Measurements from ENCODE around the gene NXPE4.
"Not testable (repeated sequence)": the region's sequence is repeated elsewhere in the genome, so short reads cannot be mapped to it uniquely, and the experiment has no call there.

The NXPE4 gene

DNA sequence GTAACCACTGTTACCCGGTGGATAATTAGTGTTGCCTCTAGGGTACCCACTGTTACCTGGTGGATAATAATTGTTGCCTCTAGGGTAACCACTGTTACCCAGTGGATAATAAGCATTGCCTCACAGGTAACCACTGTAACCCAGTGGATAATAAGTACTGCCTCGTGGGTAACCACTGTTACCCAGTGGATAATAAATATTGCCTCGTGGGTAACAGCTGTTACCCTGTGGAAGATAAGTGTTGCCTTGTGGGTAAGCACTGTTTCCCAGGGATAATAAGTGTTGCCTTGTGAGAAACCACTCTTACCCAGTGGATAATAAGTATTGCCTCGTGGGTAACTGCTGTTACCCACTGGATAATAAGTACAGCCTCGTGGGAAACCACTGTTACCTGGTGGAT is 9.3 kb upstream of the NXPE4 start:
- no peak for DNase-seq (ENCODE audit: low spot score in 2 of 2)
- Histone ChIP-seq H3K36me3 (replicated peaks) (no peaks in the 10 kb centered on the region), H3K4me3 (no peak overlapping the region), H3K27me3 (ENCODE audit: low read depth) (no peaks in the 10 kb centered on the region), H3K4me1 (no peaks in the 10 kb centered on the region), H3K9me3 (no peaks in the 10 kb centered on the region)
- in situ Hi-C loops (cut with MboI; ENCODE audit: low sequenced_read_pairs) = no loop called here

DNA sequence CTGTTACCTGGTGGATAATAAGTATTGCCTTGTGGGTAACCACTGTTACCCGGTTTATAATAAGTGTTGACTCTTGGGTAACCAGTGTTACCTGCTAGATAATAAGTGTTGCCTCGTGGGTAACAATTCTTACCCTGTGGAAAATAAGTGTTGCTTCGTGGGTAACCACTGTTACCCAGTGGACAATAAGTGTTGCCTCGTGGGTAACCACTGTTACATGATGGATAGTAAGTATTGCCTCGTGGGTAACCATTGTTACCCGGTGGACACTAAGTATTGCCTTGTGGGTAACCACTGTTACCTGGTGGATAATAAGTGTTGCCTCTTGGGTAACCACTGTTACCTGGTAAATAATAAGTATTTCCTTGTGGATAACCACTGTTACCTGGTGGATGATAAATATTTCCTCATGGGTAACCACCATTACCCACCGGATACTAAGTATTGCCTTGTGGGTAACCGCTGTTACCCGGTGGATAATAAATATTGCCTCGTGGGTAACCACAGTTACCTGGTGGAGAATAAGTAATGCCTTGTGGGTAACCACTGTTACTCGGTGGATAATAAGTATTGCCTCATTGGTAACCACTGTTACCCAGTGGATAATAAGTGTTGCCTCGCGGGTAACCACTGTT is 8.7 kb upstream of the NXPE4 start:
- no peak for DNase-seq (ENCODE audit: low spot score in 2 of 2)
- Histone ChIP-seq H3K9me3 (no peaks in the 10 kb centered on the region), H3K27me3 (ENCODE audit: low read depth) (no peaks in the 10 kb centered on the region), H3K4me1 (no peaks in the 10 kb centered on the region), H3K4me3 (no peak overlapping the region), H3K36me3 (replicated peaks) (no peaks in the 10 kb centered on the region)
- in situ Hi-C loops (cut with MboI; ENCODE audit: low sequenced_read_pairs) = no loop called here

DNA sequence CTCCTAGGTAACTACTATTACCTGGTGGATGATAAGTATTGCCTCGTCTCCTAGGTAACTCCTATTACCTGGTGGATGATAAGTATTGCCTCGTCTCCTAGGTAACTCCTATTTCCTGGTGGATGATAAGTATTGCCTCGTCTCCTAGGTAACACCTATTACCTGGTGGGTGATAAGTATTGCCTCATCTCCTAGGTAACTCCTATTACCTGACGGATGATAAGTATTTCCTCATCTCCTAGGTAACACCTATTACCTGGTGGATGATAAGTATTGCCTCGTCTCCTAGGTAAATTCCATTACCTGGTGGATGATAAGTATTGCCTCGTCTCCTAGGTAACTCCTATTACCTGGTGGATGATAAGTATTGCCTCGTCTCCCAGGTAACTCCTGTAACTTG is 7.6 kb upstream of the NXPE4 start:
- in situ Hi-C loops (cut with MboI; ENCODE audit: low sequenced_read_pairs); H3K4me3 ChIP-seq; H3K9me3 ChIP-seq; H3K36me3 ChIP-seq (replicated peaks); H3K27me3 ChIP-seq (ENCODE audit: low read depth); H3K4me1 ChIP-seq; DNase-seq (ENCODE audit: low spot score in 2 of 2): not testable (repeated sequence)

DNA sequence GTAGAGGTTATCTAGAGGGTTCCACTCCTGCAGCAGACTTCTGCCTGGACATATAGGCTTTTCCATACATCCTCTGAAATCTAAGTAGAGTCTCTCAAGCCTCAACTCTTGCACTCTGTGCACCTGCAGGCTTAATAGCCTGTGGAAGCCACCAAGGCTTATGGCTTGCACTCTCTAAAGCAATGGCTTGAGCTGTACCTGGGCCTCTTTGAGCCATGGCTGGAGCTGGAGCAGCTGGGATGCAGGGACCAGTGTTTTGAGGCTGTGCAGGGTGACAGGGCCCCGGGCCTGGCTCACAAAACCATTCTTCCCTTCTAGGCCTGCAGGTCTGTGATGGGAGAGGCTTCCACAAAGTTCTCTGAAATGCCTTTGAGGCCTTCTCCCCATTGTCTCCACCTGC is 2.9 kb upstream of the NXPE4 start:
- no peak for DNase-seq (ENCODE audit: low spot score in 2 of 2)
- no peaks in the 10 kb centered on the region for H3K27me3 ChIP-seq (ENCODE audit: low read depth)
- no peak overlapping the region for H3K4me3 ChIP-seq
- no peaks in the 10 kb centered on the region for H3K4me1 ChIP-seq
- H3K9me3 ChIP-seq = no peaks in the 10 kb centered on the region
- no peaks in the 10 kb centered on the region for H3K36me3 ChIP-seq (replicated peaks)
- in situ Hi-C loops (cut with MboI; ENCODE audit: low sequenced_read_pairs) = no loop called here

DNA sequence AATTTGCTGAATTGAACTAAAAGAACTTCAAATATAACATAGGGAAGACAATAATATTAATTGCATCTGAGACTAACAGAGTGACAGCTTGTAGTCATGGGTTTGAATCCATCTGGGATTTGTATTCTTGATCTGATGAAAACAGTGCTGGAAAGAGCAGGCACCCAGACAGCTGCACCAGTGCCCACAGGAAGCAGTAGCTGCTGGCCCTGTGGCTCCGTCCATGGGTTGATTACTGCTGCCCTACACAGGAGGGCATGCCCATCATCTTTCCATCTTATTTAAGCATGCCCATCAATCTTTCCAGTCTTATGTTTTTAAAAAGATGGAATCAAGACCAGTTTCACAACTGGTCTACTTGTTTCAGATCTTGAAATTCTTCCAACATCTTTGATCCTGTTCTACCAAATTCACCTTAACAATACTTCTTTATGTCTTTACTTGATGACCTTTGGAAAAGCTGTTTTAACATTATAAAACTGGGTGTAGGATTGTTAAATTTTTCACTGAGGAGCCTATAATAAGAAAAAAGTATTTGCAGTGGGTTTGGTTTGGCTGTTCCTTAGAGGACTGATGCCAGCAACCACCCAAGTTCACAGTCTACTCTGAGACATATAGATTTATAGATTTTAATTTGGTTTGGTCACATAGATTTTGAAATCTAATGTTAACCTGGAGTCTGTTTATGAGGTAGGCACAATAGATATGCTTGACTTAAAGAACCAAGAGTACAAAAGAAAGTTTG is 761 bp upstream of the NXPE4 start:
- DNase-seq (ENCODE audit: low spot score in 2 of 2) = no peak
- Histone ChIP-seq H3K9me3 (no peaks in the 10 kb centered on the region), H3K27me3 (ENCODE audit: low read depth) (no peaks in the 10 kb centered on the region), H3K4me1 (no peaks in the 10 kb centered on the region), H3K36me3 (replicated peaks) (no peaks in the 10 kb centered on the region), H3K4me3 (no peak overlapping the region)
- in situ Hi-C loops (cut with MboI; ENCODE audit: low sequenced_read_pairs) = no loop called here

DNA sequence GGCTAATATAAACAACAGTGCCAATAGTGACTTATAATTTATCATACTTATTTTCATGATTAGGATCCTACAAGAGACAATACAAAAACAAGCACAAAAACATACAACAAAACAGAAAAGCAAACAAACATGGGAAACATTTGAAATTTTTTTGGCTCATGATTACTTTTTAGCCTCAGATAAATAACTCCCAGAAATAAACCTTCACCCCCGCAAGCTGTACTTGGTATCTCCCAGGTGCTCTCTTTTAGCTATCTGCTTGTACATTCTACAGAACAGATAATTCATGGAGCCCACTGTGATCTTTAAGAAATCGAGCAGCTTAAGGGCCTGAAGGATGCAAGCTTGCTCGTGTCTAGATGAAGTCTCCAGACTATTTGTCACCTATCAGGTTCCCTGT is 883 bp downstream of the NXPE4 start:
- DNase-seq (ENCODE audit: low spot score in 2 of 2) = no peak
- no peaks in the 10 kb centered on the region for H3K4me1 ChIP-seq
- no peaks in the 10 kb centered on the region for H3K27me3 ChIP-seq (ENCODE audit: low read depth)
- no peaks in the 10 kb centered on the region for H3K36me3 ChIP-seq (replicated peaks)
- in situ Hi-C loops (cut with MboI; ENCODE audit: low sequenced_read_pairs) = no loop called here
- no peaks in the 10 kb centered on the region for H3K9me3 ChIP-seq
- H3K4me3 ChIP-seq = no peak overlapping the region

DNA sequence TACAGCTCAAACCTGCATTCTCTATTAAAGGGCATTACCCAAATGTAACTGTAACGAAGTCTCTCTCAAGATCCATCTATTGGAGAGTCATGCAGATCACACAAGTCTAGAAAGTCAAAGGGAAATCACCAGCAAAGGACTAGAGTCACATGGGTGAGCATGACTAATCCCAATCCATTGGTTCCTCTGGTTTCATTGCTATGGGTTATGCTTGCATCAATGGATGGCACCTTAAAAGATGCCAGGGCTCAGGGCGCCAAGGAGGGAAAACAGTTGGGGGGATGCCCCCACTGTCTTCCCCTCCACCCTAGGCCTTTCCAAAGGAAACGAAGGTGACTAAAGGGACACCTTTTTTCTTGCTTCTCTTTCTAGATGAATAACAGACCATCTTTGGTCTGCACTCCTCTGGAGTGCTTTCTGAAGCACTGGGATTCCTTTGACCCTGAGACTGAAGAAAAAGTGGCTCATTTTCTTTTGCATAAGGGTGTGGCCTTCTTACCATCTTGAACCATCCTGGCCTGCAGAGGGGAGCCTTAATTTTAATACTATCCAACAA is 8.1 kb downstream of the NXPE4 start:
- H3K36me3 ChIP-seq (replicated peaks) = no peaks in the 10 kb centered on the region
- H3K4me3 ChIP-seq = no peak overlapping the region
- in situ Hi-C loops (cut with MboI; ENCODE audit: low sequenced_read_pairs) = no loop called here
- no peaks in the 10 kb centered on the region for H3K9me3 ChIP-seq
- H3K4me1 ChIP-seq = no peaks in the 10 kb centered on the region
- no peaks in the 10 kb centered on the region for H3K27me3 ChIP-seq (ENCODE audit: low read depth)
- no peak for DNase-seq (ENCODE audit: low spot score in 2 of 2)

DNA sequence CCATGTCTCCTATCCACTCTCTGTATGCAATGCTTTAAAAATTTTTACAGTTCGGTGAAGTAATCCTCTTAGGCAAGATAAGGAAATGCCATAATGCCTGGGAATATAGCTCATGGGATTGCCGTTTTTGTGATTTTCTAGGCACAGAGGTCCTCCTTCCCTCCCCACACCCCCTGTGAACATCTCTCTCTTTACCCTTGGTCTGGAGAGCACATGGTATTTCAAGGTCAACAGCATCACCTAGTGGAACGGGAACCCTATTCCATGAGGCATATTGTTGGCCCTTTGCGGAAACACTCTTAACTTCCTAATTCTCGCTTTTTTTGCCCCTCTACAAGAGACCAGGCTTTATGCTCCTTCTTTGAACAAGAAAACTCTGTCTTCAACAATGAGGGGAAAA is 8.8 kb downstream of the NXPE4 start:
- no peaks in the 10 kb centered on the region for H3K36me3 ChIP-seq (replicated peaks)
- H3K4me3 ChIP-seq = no peak overlapping the region
- DNase-seq (ENCODE audit: low spot score in 2 of 2) = no peak
- H3K27me3 ChIP-seq (ENCODE audit: low read depth) = no peaks in the 10 kb centered on the region
- in situ Hi-C loops (cut with MboI; ENCODE audit: low sequenced_read_pairs) = no loop called here
- no peaks in the 10 kb centered on the region for H3K4me1 ChIP-seq
- H3K9me3 ChIP-seq = no peaks in the 10 kb centered on the region

DNA sequence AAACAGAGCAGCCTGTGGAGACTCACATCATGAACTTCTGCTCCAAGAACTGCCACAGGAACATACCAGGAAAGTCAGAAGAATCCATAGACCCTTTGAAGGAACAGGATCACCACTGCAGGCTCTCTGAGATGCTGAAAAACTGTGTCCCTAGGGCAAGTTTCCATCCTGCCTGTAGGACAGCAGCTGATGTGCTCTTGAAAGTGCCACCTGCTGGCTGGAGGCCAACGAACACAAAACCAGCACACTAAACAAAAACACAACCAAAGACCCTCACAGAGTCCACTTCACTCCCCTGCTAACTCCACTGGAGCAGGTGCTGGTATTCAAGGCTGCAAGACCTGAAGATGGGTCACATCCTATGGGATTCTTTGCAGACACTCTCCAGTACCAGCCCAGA is 23.9 kb downstream of the NXPE4 start:
- in situ Hi-C loops (cut with MboI; ENCODE audit: low sequenced_read_pairs) = no loop called here
- H3K9me3 ChIP-seq = no peaks in the 10 kb centered on the region
- no peaks in the 10 kb centered on the region for H3K4me1 ChIP-seq
- no peak overlapping the region for H3K4me3 ChIP-seq
- no peaks in the 10 kb centered on the region for H3K27me3 ChIP-seq (ENCODE audit: low read depth)
- H3K36me3 ChIP-seq (replicated peaks) = no peaks in the 10 kb centered on the region
- no peak for DNase-seq (ENCODE audit: low spot score in 2 of 2)

DNA sequence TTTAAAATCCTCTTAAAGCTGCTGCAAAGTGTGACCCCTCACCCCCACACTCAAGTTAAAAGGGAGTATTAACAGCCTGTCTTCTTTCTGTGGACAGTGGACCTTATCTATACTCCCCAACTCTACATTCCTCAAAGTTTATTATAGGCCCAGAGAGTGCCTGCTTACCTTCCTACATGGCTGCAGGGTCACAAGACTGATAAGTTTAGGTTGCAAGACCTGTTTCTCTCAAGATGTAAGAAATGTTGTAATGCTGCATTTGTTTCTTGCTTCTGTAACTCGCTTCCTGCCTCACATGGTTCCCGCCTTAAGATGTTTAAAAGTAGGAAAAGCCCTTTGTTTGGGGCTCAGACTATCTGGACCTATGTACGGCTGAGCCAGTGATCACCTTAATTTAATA is 25.8 kb downstream of the NXPE4 start:
- Histone ChIP-seq H3K36me3 (replicated peaks) (no peaks in the 10 kb centered on the region), H3K9me3 (no peaks in the 10 kb centered on the region), H3K4me1 (no peaks in the 10 kb centered on the region), H3K4me3 (no peak overlapping the region), H3K27me3 (ENCODE audit: low read depth) (no peaks in the 10 kb centered on the region)
- no peak for DNase-seq (ENCODE audit: low spot score in 2 of 2)
- in situ Hi-C loops (cut with MboI; ENCODE audit: low sequenced_read_pairs) = no loop called here

DNA sequence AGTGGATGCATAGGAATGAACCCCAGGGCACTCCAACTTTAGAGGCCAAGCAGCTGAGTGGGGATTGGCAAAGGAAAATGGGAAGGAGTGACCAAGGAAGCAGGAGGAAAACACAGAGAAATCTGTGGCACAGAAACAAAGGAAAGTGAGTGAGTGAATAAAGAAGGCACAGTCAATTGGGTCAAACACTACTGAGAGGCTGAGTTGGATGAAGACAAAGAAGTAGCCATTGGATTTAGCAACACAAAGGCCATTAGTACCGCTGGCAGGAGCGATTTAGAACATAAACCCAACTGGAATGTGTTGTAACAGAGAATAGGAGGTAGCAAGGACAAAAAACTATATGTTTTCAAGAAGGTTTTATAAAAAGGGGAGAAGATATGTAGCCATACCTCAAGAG is 29.3 kb downstream of the NXPE4 start:
- no peaks in the 10 kb centered on the region for H3K4me1 ChIP-seq
- H3K4me3 ChIP-seq = no peak overlapping the region
- H3K9me3 ChIP-seq = no peaks in the 10 kb centered on the region
- DNase-seq (ENCODE audit: low spot score in 2 of 2) = peak in 1 of 2 experiments; percentile 29
- H3K27me3 ChIP-seq (ENCODE audit: low read depth) = no peaks in the 10 kb centered on the region
- no peaks in the 10 kb centered on the region for H3K36me3 ChIP-seq (replicated peaks)
- in situ Hi-C loops (cut with MboI; ENCODE audit: low sequenced_read_pairs) = no loop called here

DNA sequence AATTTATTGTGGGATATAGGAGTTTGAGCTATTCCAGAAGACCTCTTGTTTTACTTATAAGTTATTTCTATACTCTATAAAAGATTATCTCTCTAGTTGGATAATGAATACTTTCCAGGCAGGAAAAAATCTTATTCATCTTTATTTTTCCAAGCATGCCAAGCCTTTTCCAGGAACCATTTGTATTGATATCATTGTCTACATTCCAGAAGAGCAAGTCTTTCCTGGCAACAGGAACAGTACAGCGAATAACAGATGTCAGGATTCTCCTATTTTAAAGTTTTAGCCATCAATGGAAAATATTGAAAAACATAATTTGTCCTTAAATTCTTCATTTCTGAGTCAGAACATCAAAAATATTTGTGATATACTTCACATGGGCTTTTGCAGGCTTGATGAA is 30.8 kb downstream of the NXPE4 start:
- in situ Hi-C loops (cut with MboI; ENCODE audit: low sequenced_read_pairs) = no loop called here
- DNase-seq (ENCODE audit: low spot score in 2 of 2) = no peak
- H3K9me3 ChIP-seq = no peaks in the 10 kb centered on the region
- H3K36me3 ChIP-seq (replicated peaks) = no peaks in the 10 kb centered on the region
- H3K4me1 ChIP-seq = no peaks in the 10 kb centered on the region
- no peak overlapping the region for H3K4me3 ChIP-seq
- no peaks in the 10 kb centered on the region for H3K27me3 ChIP-seq (ENCODE audit: low read depth)

DNA sequence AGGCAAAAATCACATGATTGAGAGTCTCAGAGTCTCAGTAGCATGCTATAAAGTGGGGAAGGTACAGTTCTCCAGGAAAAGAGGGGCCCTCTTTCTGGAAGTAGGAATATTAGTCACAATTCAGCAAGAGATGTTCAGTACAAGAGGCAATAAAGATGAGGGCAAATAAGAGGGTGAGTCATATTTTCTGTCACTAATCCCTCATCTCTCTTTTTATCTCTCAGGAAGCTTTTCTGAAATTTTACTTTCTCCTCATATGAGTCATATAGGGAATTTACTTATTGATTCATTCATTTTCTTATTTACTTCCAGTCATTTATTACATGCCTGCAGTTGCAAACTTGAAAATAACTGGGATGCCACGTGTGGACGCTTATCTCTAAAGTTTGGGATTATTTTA is 32.5 kb downstream of the NXPE4 start:
- in situ Hi-C loops (cut with MboI; ENCODE audit: low sequenced_read_pairs) = no loop called here
- H3K36me3 ChIP-seq (replicated peaks) = no peaks in the 10 kb centered on the region
- H3K4me3 ChIP-seq = no peak overlapping the region
- no peaks in the 10 kb centered on the region for H3K9me3 ChIP-seq
- H3K27me3 ChIP-seq (ENCODE audit: low read depth) = no peaks in the 10 kb centered on the region
- DNase-seq (ENCODE audit: low spot score in 2 of 2) = no peak
- H3K4me1 ChIP-seq = no peaks in the 10 kb centered on the region

DNA sequence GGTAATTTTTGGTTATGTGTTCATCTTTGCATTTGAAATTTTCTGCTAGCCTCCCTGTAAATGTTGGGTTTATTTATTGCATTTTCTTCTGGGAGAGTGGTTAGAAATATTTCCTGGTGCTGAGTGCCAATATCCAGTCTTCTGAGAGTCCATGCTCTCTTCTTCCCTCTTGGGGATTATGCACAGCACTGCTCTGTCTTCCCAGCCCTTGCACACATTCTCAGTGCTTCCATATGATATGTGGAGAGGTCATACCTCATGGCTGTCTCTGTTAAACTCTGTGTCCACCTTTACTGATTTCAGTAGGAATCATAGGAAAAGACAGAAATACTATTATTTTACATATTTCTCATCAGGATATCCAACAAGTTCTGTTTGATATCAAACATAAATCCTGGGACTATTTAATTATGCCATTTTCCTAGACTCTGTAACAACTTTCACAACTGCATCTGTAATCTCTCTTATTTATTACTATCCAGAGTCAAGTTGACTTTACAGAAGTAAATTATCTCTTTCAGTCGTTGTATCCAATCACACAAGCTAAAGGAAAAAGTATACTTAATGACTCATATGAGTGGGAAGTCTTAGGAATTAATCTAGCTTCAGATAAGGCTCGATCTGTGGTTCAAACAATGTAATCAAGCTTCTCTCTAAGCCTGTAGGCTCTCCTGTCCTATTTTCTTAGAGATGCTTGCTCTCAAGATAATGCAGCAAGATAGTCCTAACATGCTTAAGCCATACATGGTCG is 33.2 kb downstream of the NXPE4 start:
- DNase-seq (ENCODE audit: low spot score in 2 of 2) = no peak
- Histone ChIP-seq H3K9me3 (no peaks in the 10 kb centered on the region), H3K4me1 (no peaks in the 10 kb centered on the region), H3K4me3 (no peak overlapping the region), H3K27me3 (ENCODE audit: low read depth) (no peaks in the 10 kb centered on the region), H3K36me3 (replicated peaks) (no peaks in the 10 kb centered on the region)
- in situ Hi-C loops (cut with MboI; ENCODE audit: low sequenced_read_pairs) = no loop called here
